Endothelial cell of umbilical vein (primary cell): ENCODE data around the gene STAB2. TPM values are rescaled to one million over a fixed set of nuclear protein-coding genes. Genes with fewer than 3 reads are reported as not detected.

Source experiments
- BruUV-seq: library from RNA; stranded (reverse); fragments of 400-500 nt; replicated peaks from 2 replicates; lab custom pipeline; 2021; lab: Mats Ljungman, UMichigan
- CTCF ChIA-PET: fragments of 300-600, 350-600 bp; sonication (Branson Sonifier 250); formaldehyde crosslinking; loops from one replicate; lab custom pipeline; 2021; ENCODE audit warnings: antibody characterized with exemption, inconsistent platforms; lab: Charles Lee
- POLR2A ChIA-PET: fragments of 300-600, 350-600 bp; sonication (Branson Sonifier 250); formaldehyde crosslinking; loops from one replicate; lab custom pipeline; 2021; ENCODE audit warnings: antibody characterized with exemption, inconsistent platforms; lab: Charles Lee
- DNase-seq: peaks from one replicate; pipeline ENCODE4 v3.0.0-alpha.2; 2011; ENCODE audit warnings: low read depth, low spot score
- FAIRE-seq: peaks from 2 replicates; lab custom pipeline; 2011; peaks lifted over from hg19 to GRCh38; lab: Jason Lieb, UNC
- H2AFZ ChIP-seq: 2 replicates; pipeline ENCODE4 v1.6.0; 2012; ENCODE audit warnings: low read depth, low read length, control low read depth, inconsistent platforms
- H3K27ac ChIP-seq: 2 replicates; pipeline ENCODE4 v1.5.1; 2011; ENCODE audit warnings: low read depth, mild to moderate bottlenecking, control low read depth, low read length, moderate library complexity; ENCODE audit not compliant: insufficient read depth
- H3K27me3 ChIP-seq, 2 experiments: 2 replicates each; pipeline versions ENCODE4 v1.6.0 to v1.6.1; 2011; ENCODE audit warnings: low read length in 2 of 2, mixed read lengths in 1 of 2; ENCODE audit not compliant: control insufficient read depth in 2 of 2, insufficient read depth in 2 of 2
- H3K36me3 ChIP-seq, 2 experiments: 2 replicates in 1 of 2; 3 replicates in 1 of 2; pipeline ENCODE4 v1.5.1; 2011; ENCODE audit warnings: low read length in 2 of 2, mild to moderate bottlenecking in 1 of 2, moderate library complexity in 1 of 2; ENCODE audit not compliant: control insufficient read depth in 2 of 2, insufficient read depth in 2 of 2; ENCODE audit errors: extremely low read depth in 1 of 2
- H3K4me1 ChIP-seq: 3 replicates; pipeline ENCODE4 v1.5.1; 2011; ENCODE audit warnings: mild to moderate bottlenecking, low read length; ENCODE audit not compliant: control insufficient read depth, insufficient read depth; ENCODE audit errors: extremely low read depth
- H3K4me2 ChIP-seq: 2 replicates; pipeline ENCODE4 v1.6.1; 2011; ENCODE audit warnings: low read length, control low read depth, mixed read lengths; ENCODE audit not compliant: insufficient read depth
- H3K4me3 ChIP-seq, 3 experiments: fragments of 200-600 bp in 1 of 3; sonication (generic), shearing (Covaris generic) in 1 of 3; replicated peaks in 1 of 3; 2 replicates each; pipeline ENCODE4 v1.5.1; 2011 to 2016; ENCODE audit warnings: control low read depth in 3 of 3, low read length in 3 of 3, mild to moderate bottlenecking in 2 of 3, inconsistent platforms in 1 of 3, low read depth in 1 of 3, moderate library complexity in 1 of 3; ENCODE audit not compliant: insufficient read depth in 1 of 3
- H3K79me2 ChIP-seq: 2 replicates; pipeline ENCODE4 v1.6.0; 2012; ENCODE audit warnings: low read length, inconsistent platforms; ENCODE audit not compliant: control insufficient read depth, insufficient read depth
- H3K9ac ChIP-seq: replicated peaks from 2 replicates; pipeline ENCODE3; 2011; ENCODE audit warnings: low read length, control low read depth; ENCODE audit not compliant: insufficient read depth; ENCODE audit errors: extremely low read depth
- H3K9me1 ChIP-seq: replicated peaks from 3 replicates; pipeline ENCODE4 v1.6.0; 2011; ENCODE audit warnings: mild to moderate bottlenecking, low read length; ENCODE audit not compliant: control insufficient read depth, insufficient read depth; ENCODE audit errors: extremely low read depth
- H3K9me3 ChIP-seq: replicated peaks from 2 replicates; pipeline ENCODE4 v1.5.1; 2012; ENCODE audit warnings: low read length, inconsistent platforms; ENCODE audit not compliant: control insufficient read depth, insufficient read depth
- H4K20me1 ChIP-seq: replicated peaks from 2 replicates; pipeline ENCODE3; 2011; ENCODE audit warnings: mild to moderate bottlenecking, low read length; ENCODE audit not compliant: control insufficient read depth, insufficient read depth; ENCODE audit errors: extremely low read depth
- EZH2 ChIP-seq: IDR thresholded peaks from 2 replicates; pipeline ENCODE4 v1.6.1; 2012; ENCODE audit warnings: borderline replicate concordance, low read depth, mild to moderate bottlenecking, moderate library complexity, low read length, inconsistent platforms; ENCODE audit not compliant: severe bottlenecking
- FOS ChIP-seq: IDR thresholded peaks from 2 replicates; pipeline ENCODE4 v1.6.1; 2011; ENCODE audit warnings: mild to moderate bottlenecking, low read length, moderate library complexity, borderline replicate concordance; ENCODE audit not compliant: insufficient read depth
- GATA2 ChIP-seq: IDR thresholded peaks from 2 replicates; pipeline ENCODE4 v1.7.0; 2011; ENCODE audit warnings: low read depth, mild to moderate bottlenecking, moderate library complexity, mixed read lengths, low read length; ENCODE audit not compliant: insufficient read length, insufficient read depth
- JUN ChIP-seq: IDR thresholded peaks from 2 replicates; pipeline ENCODE4 v1.6.1; 2011; ENCODE audit warnings: borderline replicate concordance, low read depth; ENCODE audit not compliant: insufficient read length, insufficient read depth
- MYC ChIP-seq: IDR thresholded peaks from one replicate; pipeline ENCODE4 v1.6.1; 2011; ENCODE audit warnings: mild to moderate bottlenecking, low read depth, low read length
- POLR2A ChIP-seq: IDR thresholded peaks from 2 replicates; pipeline ENCODE4 v1.6.1; 2012; ENCODE audit warnings: low read depth, mild to moderate bottlenecking, control low read depth, low read length
- POLR2AphosphoS5 ChIP-seq: IDR thresholded peaks from 2 replicates; pipeline ENCODE4 v1.6.1; 2012; ENCODE audit warnings: low read depth, mild to moderate bottlenecking, control low read depth, low read length, moderate library complexity; ENCODE audit not compliant: insufficient read depth
- dilution Hi-C: fragments of 300-500 bp; cut with MboI; formaldehyde crosslinking; loops from one replicate; pipeline ENCODE4 v1.15.0; 2019; ENCODE audit warnings: low sequenced_read_pairs; ENCODE audit not compliant: extremely low pct_ligation_motif_present
- intact Hi-C: fragments of 100-400 bp; cut with micrococcal nuclease; formaldehyde crosslinking; loops from one replicate; pipeline ENCODE4 v1.10.0; 2022
- polyA plus RNA-seq, 4 experiments: library from polyadenylated mRNA; depleted of rRNA in 3 of 4; stranded (reverse) in 3 of 4; unstranded in 1 of 4; fragments of >200 nt; gene quantifications; 2 replicates each; pipeline versions ENCODE4 v1.2.1 to v1.2.3, GENCODE V29; 2011 to 2012; ENCODE audit warnings: missing spikeins in 1 of 4
- total RNA-seq: library from RNA; stranded (reverse); gene quantifications from 2 replicates; pipeline ENCODE4 v1.2.3, GENCODE V29; 2021
- TF ChIP-seq, protein P1 (sequence below): IDR thresholded peaks from 2 replicates; pipeline ENCODE4 v1.6.1; 2011; ENCODE audit not compliant: insufficient read depth, insufficient read length

Gene STAB2
- total and polyA plus RNA-seq, 2 donors (not counting 3 experiments of a cell fraction or from before 2014, with no cell fraction given) = 0.01 TPM; not detected in 1

DNA sequence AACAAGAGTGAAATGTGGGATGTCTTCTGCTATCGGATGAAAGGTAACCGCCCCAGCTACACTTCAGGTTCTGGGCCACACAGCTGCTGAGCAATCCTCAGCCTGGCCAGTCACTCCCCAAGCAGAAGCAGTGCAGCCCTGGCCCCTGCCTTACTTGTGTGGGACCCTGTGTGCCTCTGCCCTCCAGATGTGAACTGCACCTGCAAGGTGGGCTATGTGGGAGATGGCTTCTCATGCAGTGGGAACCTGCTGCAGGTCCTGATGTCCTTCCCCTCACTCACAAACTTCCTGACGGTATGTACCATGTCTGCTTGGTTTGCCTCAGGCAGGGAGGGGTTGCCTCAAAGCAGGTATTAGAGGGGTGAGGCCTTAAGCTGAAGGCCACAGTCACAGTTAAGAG is 168.4 kb downstream of the STAB2 start:
- no peak for DNase-seq
- POLR2A ChIA-PET = no interaction called here
- no peaks in the 10 kb centered on the region for H3K4me1 ChIP-seq
- H3K36me3 ChIP-seq = no peaks in the 10 kb centered on the region
- H3K4me3 ChIP-seq = no peak overlapping the region
- no peak overlapping the region for H3K9ac ChIP-seq
- H3K9me1 ChIP-seq = no peaks in the 10 kb centered on the region
- CTCF ChIA-PET = no interaction called here
- peaks cover 0 to 2% of the 10 kb centered on the region in 2 experiments for H3K27me3 ChIP-seq
- no peak overlapping the region for H2AFZ ChIP-seq
- H3K4me2 ChIP-seq = no peak overlapping the region
- H4K20me1 ChIP-seq = no peaks in the 10 kb centered on the region
- intact Hi-C loops = no loop called here
- dilution Hi-C loops = no loop called here
- H3K27ac ChIP-seq = no peak overlapping the region
- TF ChIP-seq POLR2A = no peak
- no peak for TF ChIP-seq GATA2
- TF ChIP-seq POLR2AphosphoS5 = no peak
- no peak for TF ChIP-seq FOS
- TF ChIP-seq, protein P1, sequence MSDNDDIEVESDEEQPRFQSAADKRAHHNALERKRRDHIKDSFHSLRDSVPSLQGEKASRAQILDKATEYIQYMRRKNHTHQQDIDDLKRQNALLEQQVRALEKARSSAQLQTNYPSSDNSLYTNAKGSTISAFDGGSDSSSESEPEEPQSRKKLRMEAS = no peak
- no peak for TF ChIP-seq JUN
- TF ChIP-seq EZH2 = no peak
- TF ChIP-seq MYC = no peak
- no peak for FAIRE-seq
- H3K9me3 ChIP-seq = no peaks in the 10 kb centered on the region
- H3K79me2 ChIP-seq = no peaks in the 10 kb centered on the region
- no TSS peak for BruUV-seq

DNA sequence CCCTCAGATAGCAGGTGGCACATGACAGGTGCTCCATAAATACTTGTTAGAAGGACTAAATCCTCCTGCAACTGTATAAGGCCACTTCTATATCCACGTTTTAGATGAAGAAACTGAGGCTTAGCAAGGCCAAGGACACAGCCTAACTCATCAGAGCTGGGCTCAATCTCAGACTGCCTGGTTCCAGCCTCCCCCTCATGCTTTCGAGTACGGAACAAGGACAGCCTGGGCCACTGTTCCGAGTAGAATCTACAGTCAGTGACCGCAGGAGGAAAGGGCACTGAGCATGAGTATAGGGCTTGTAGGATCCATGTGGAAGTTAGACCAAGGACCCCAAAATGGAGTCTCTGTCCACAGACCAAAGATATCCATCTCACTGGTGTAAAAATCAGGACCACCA is 169.4 kb downstream of the STAB2 start:
- Histone ChIP-seq H4K20me1 (no peaks in the 10 kb centered on the region), H3K36me3 (no peaks in the 10 kb centered on the region), H3K4me2 (no peak overlapping the region), H2AFZ (no peak overlapping the region), H3K9me3 (no peaks in the 10 kb centered on the region), H3K27me3 (peaks cover 0 to 2% of the 10 kb centered on the region in 2 experiments), H3K9me1 (no peaks in the 10 kb centered on the region), H3K4me3 (no peak overlapping the region), H3K27ac (no peak overlapping the region), H3K4me1 (no peaks in the 10 kb centered on the region), H3K79me2 (no peaks in the 10 kb centered on the region), H3K9ac (no peak overlapping the region)
- CTCF ChIA-PET = no interaction called here
- dilution Hi-C loops = no loop called here
- intact Hi-C loops = no loop called here
- POLR2A ChIA-PET = no interaction called here
- no TSS peak for BruUV-seq
- FAIRE-seq (no peak), DNase-seq (no peak)
- no peak for TF ChIP-seq POLR2AphosphoS5
- TF ChIP-seq, protein P1 = no peak
- no peak for TF ChIP-seq GATA2
- no peak for TF ChIP-seq FOS
- TF ChIP-seq JUN = no peak
